ENCODE results near the gene GRN. TPM values are rescaled to one million over a fixed set of nuclear protein-coding genes. Genes with fewer than 3 reads are reported as not detected.
A peak's percentile ranks its signal among the peaks of the same experiment; 100 is the strongest.

Gene GRN
- total RNA-seq, 5 donors from 2014 or later (not counting 1 experiment from before 2014, with no cell fraction given) = 21.0 to 48.3 (median 40.1) TPM

- Mint-ChIP-seq H3K4me1 (peaks cover 16 to 24% (median 24%) of the 10 kb centered on the region in 3 donors), H3K4me3 (peak overlapping the region; percentile 58 to 65 (median 59)), H3K27ac (no peak overlapping the region), H3K9me3 (no peaks in the 10 kb centered on the region), H3K36me3 (no peaks in the 10 kb centered on the region), H3K27me3 (peaks cover 22 to 52% of the 10 kb centered on the region in 2 donors)
- WGBS (ENCODE audit: insufficient coverage) = 100% methylated on average over 1 of the region's 7 CpGs
- ATAC-seq (replicated peaks in 1 of 4) (no peak), DNase-seq (no peak)
- CTCF ChIA-PET = no interaction called here
- H3K4me3 ChIP-seq (ENCODE audit: control insufficient read depth in 1 of 2, extremely low read depth in 1 of 2, low read length in 1 of 2) = no peak overlapping the region
- no peak overlapping the region for H3K27ac ChIP-seq (ENCODE audit: low read length)
- POLR2A ChIA-PET = no interaction called here
- H3K36me3 ChIP-seq (ENCODE audit: control insufficient read depth in 2 of 2, extremely low read depth in 1 of 2, insufficient read depth in 1 of 2, low read length in 1 of 2) = no peaks in the 10 kb centered on the region
- peaks cover 9 to 30% of the 10 kb centered on the region in 2 experiments for H3K4me1 ChIP-seq (ENCODE audit: control insufficient read depth in 1 of 2, extremely low read depth in 1 of 2, insufficient read depth in 2 of 2, low read length in 2 of 2)
- H3K9me3 ChIP-seq = no peaks in the 10 kb centered on the region
- H3K27me3 ChIP-seq (replicated peaks in 1 of 2; ENCODE audit: control insufficient read depth in 2 of 2, extremely low read depth in 1 of 2, insufficient read depth in 2 of 2, low read length in 1 of 2) = peaks cover 6 to 69% of the 10 kb centered on the region in 2 experiments
Measured at GRCh38 chr17:44314031-44314430, 31.1 kb upstream of the GRN start.

- no peak overlapping the region for H3K27ac ChIP-seq (ENCODE audit: low read length)
- CTCF ChIA-PET = no interaction called here
- H3K9me3 ChIP-seq = no peaks in the 10 kb centered on the region
- POLR2A ChIA-PET = no interaction called here
- H3K27me3 Mint-ChIP-seq = peaks cover 22 to 52% of the 10 kb centered on the region in 2 donors
- DNase-seq = no peak
- H3K27me3 ChIP-seq (replicated peaks in 1 of 2; ENCODE audit: control insufficient read depth in 2 of 2, extremely low read depth in 1 of 2, insufficient read depth in 2 of 2, low read length in 1 of 2) = peaks cover 6 to 65% of the 10 kb centered on the region in 2 experiments
- peaks cover 3% of the 10 kb centered on the region for H3K36me3 Mint-ChIP-seq
- H3K27ac Mint-ChIP-seq = no peak overlapping the region
- peak overlapping the region; percentile 58 to 65 (median 59) for H3K4me3 Mint-ChIP-seq
- H3K4me3 ChIP-seq (ENCODE audit: control insufficient read depth in 1 of 2, extremely low read depth in 1 of 2, low read length in 1 of 2) = peak overlapping the region; percentile 34 to 60
- no peak for ATAC-seq (replicated peaks in 1 of 4)
- H3K9me3 Mint-ChIP-seq = no peaks in the 10 kb centered on the region
- WGBS (ENCODE audit: insufficient coverage) = 67% methylated on average over 1 of the region's 11 CpGs
- peaks cover 0 to 1% of the 10 kb centered on the region in 2 donors for H3K36me3 ChIP-seq (ENCODE audit: control insufficient read depth in 2 of 2, extremely low read depth in 1 of 2, insufficient read depth in 1 of 2, low read length in 1 of 2)
- peaks cover 5 to 26% of the 10 kb centered on the region in 2 experiments for H3K4me1 ChIP-seq (ENCODE audit: control insufficient read depth in 1 of 2, extremely low read depth in 1 of 2, insufficient read depth in 2 of 2, low read length in 2 of 2)
- H3K4me1 Mint-ChIP-seq = peaks cover 13 to 24% (median 21%) of the 10 kb centered on the region in 3 donors
Measured at GRCh38 chr17:44314524-44314868, 30.6 kb upstream of the GRN start.

- H3K4me3 ChIP-seq (ENCODE audit: control insufficient read depth in 1 of 2, extremely low read depth in 1 of 2, low read length in 1 of 2) = peak overlapping the region; percentile 34 to 60
- ATAC-seq (replicated peaks in 1 of 4) (peak; percentile 59 to 79 (median 65)), DNase-seq (peak in 12 of 35 experiments; percentile 10 to 49 (median 22))
- Mint-ChIP-seq H3K4me3 (peak overlapping the region; percentile 62 to 75 (median 65)), H3K9me3 (no peaks in the 10 kb centered on the region), H3K4me1 (peaks cover 10 to 20% (median 15%) of the 10 kb centered on the region in 3 donors), H3K27me3 (peaks cover 22 to 49% of the 10 kb centered on the region in 2 donors), H3K27ac (no peak overlapping the region), H3K36me3 (peaks cover 5% of the 10 kb centered on the region)
- ChIA-PET CTCF (no interaction called here), POLR2A (no interaction called here)
- WGBS (ENCODE audit: insufficient coverage) = 2% methylated on average over 80 of the region's 81 CpGs
- peaks cover 0 to 3% of the 10 kb centered on the region in 2 donors for H3K36me3 ChIP-seq (ENCODE audit: control insufficient read depth in 2 of 2, extremely low read depth in 1 of 2, insufficient read depth in 1 of 2, low read length in 1 of 2)
- H3K4me1 ChIP-seq (ENCODE audit: control insufficient read depth in 1 of 2, extremely low read depth in 1 of 2, insufficient read depth in 2 of 2, low read length in 2 of 2) = peaks cover 5 to 21% of the 10 kb centered on the region in 2 experiments
- no peaks in the 10 kb centered on the region for H3K9me3 ChIP-seq
- H3K27me3 ChIP-seq (replicated peaks in 1 of 2; ENCODE audit: control insufficient read depth in 2 of 2, extremely low read depth in 1 of 2, insufficient read depth in 2 of 2, low read length in 1 of 2) = peaks cover 6 to 61% of the 10 kb centered on the region in 2 experiments
- no peak overlapping the region for H3K27ac ChIP-seq (ENCODE audit: low read length)
Measured at GRCh38 chr17:44314869-44315661, 30.0 kb upstream of the GRN start.

- Histone ChIP-seq H3K4me3 (ENCODE audit: control insufficient read depth in 1 of 2, extremely low read depth in 1 of 2, low read length in 1 of 2) (peak overlapping the region in 1 of 2 donors; percentile 4), H3K9me3 (no peaks in the 10 kb centered on the region), H3K36me3 (ENCODE audit: control insufficient read depth in 2 of 2, extremely low read depth in 1 of 2, insufficient read depth in 1 of 2, low read length in 1 of 2) (peaks cover 5 to 11% of the 10 kb centered on the region in 2 donors), H3K27ac (ENCODE audit: low read length) (no peak overlapping the region), H3K4me1 (ENCODE audit: control insufficient read depth in 1 of 2, extremely low read depth in 1 of 2, insufficient read depth in 2 of 2, low read length in 2 of 2) (peaks cover 5 to 21% of the 10 kb centered on the region in 2 experiments), H3K27me3 (replicated peaks in 1 of 2; ENCODE audit: control insufficient read depth in 2 of 2, extremely low read depth in 1 of 2, insufficient read depth in 2 of 2, low read length in 1 of 2) (peaks cover 6 to 53% of the 10 kb centered on the region in 2 experiments)
- DNase-seq (no peak), ATAC-seq (replicated peaks in 1 of 4) (peak in 1 of 4 experiments; percentile 28)
- peaks cover 5% of the 10 kb centered on the region for H3K36me3 Mint-ChIP-seq
- H3K27me3 Mint-ChIP-seq = peaks cover 22 to 47% of the 10 kb centered on the region in 2 donors
- peak overlapping the region; percentile 57 to 75 (median 62) for H3K4me3 Mint-ChIP-seq
- CTCF ChIA-PET = interaction anchor here (0.6 to 0.7 kb wide), 3 partner anchors 48 to 330 kb away, joined by 3 to 5 read pairs (median 4); no protein-coding TSS in a partner anchor
- peaks cover 10 to 21% (median 14%) of the 10 kb centered on the region in 3 donors for H3K4me1 Mint-ChIP-seq
- 14% methylated on average over 35 of the region's 38 CpGs for WGBS (ENCODE audit: insufficient coverage)
- peak overlapping the region in 1 of 2 donors; percentile 31 for H3K27ac Mint-ChIP-seq
- POLR2A ChIA-PET = no interaction called here
- H3K9me3 Mint-ChIP-seq = no peaks in the 10 kb centered on the region
Measured at GRCh38 chr17:44315760-44316731, 29.1 kb upstream of the GRN start.

GRCh38 chr17:44317545-44317944, 27.6 kb upstream of the GRN start:
- Mint-ChIP-seq H3K36me3 (peaks cover 5% of the 10 kb centered on the region), H3K4me1 (peaks cover 14 to 26% (median 18%) of the 10 kb centered on the region in 3 donors), H3K27me3 (peaks cover 22 to 44% of the 10 kb centered on the region in 2 donors), H3K4me3 (peak overlapping the region in 1 of 3 donors; percentile 75), H3K27ac (no peak overlapping the region), H3K9me3 (no peaks in the 10 kb centered on the region)
- Histone ChIP-seq H3K4me1 (ENCODE audit: control insufficient read depth in 1 of 2, extremely low read depth in 1 of 2, insufficient read depth in 2 of 2, low read length in 2 of 2) (peaks cover 5 to 21% of the 10 kb centered on the region in 2 experiments), H3K9me3 (no peaks in the 10 kb centered on the region), H3K4me3 (ENCODE audit: control insufficient read depth in 1 of 2, extremely low read depth in 1 of 2, low read length in 1 of 2) (no peak overlapping the region), H3K27me3 (replicated peaks in 1 of 2; ENCODE audit: control insufficient read depth in 2 of 2, extremely low read depth in 1 of 2, insufficient read depth in 2 of 2, low read length in 1 of 2) (peaks cover 6 to 50% of the 10 kb centered on the region in 2 experiments), H3K27ac (ENCODE audit: low read length) (no peak overlapping the region), H3K36me3 (ENCODE audit: control insufficient read depth in 2 of 2, extremely low read depth in 1 of 2, insufficient read depth in 1 of 2, low read length in 1 of 2) (peaks cover 10 to 23% of the 10 kb centered on the region in 2 donors)
- 100% methylated on average over 5 of the region's 6 CpGs for WGBS (ENCODE audit: insufficient coverage)
- no peak for ATAC-seq (replicated peaks in 1 of 4)
- no peak for DNase-seq
- ChIA-PET CTCF (no interaction called here), POLR2A (interaction anchor here in 1 of 2 donors (0.5 kb wide), 1 partner anchor 93 kb away, joined by 5 read pairs; no protein-coding TSS in a partner anchor)
